WTC11 (cell line): ENCODE results near the gene ADAT2. TPM values are rescaled to one million over a fixed set of nuclear protein-coding genes. Genes with fewer than 3 reads are reported as not detected.

Experiments used
- ATAC-seq: fragments of 200-7000 bp; cut with Tn5 transposase; 2 replicates; pipeline ENCODE4 v1.10.0; 2021; ENCODE audit warnings: mild to moderate bottlenecking, moderate library complexity
- CTCF ChIA-PET: fragments of 300-600 bp; sonication (Branson Sonifier 250); formaldehyde crosslinking; loops from one replicate; lab custom pipeline; 2021; ENCODE audit warnings: antibody characterized with exemption; lab: Charles Lee
- POLR2A ChIA-PET: fragments of 350-600 bp; sonication (Branson Sonifier 250); formaldehyde crosslinking; loops from one replicate; lab custom pipeline; 2021; ENCODE audit warnings: antibody characterized with exemption; lab: Charles Lee
- DNase-seq: peaks from one replicate; pipeline ENCODE4 v3.0.0; 2021; ENCODE audit warnings: low spot score
- H3K27ac Mint-ChIP-seq: 2 replicates; pipeline ENCODE4 v1.8.0; 2021; ENCODE audit warnings: mixed read lengths
- H3K27me3 Mint-ChIP-seq: 2 replicates; pipeline ENCODE4 v1.8.0; 2021; ENCODE audit warnings: low read depth, mild to moderate bottlenecking, moderate library complexity, mixed read lengths
- H3K36me3 Mint-ChIP-seq: 2 replicates; pipeline ENCODE4 v1.8.0; 2021; ENCODE audit warnings: mixed read lengths
- H3K4me1 Mint-ChIP-seq: 2 replicates; pipeline ENCODE4 v1.8.0; 2022; ENCODE audit warnings: mixed read lengths
- H3K4me3 Mint-ChIP-seq: 2 replicates; pipeline ENCODE4 v1.8.0; 2021; ENCODE audit warnings: mild to moderate bottlenecking, moderate library complexity, mixed read lengths
- H3K9me3 Mint-ChIP-seq: 2 replicates; pipeline ENCODE4 v1.8.0; 2021; ENCODE audit warnings: mixed read lengths
- ATF1 ChIP-seq: sonication (generic); formaldehyde crosslinking; IDR thresholded peaks from 2 replicates; pipeline ENCODE4 v1.8.1; 2023; ENCODE audit warnings: mild to moderate bottlenecking, moderate library complexity, missing genetic modification reagents
- EMX1 ChIP-seq: fragments of 250-450 bp; sonication (Bioruptor Pico); IDR thresholded peaks from 2 replicates; pipeline ENCODE4 v1.8.0; 2021; ENCODE audit warnings: mild to moderate bottlenecking
- FOXK1 ChIP-seq: sonication (generic); formaldehyde crosslinking; IDR thresholded peaks from 2 replicates; pipeline ENCODE4 v1.8.0; 2022; ENCODE audit warnings: mild to moderate bottlenecking, moderate library complexity, missing genetic modification reagents
- IRF2 ChIP-seq: sonication (generic); formaldehyde crosslinking; IDR thresholded peaks from 2 replicates; pipeline ENCODE4 v1.8.0; 2022; ENCODE audit warnings: low read depth, missing genetic modification reagents, borderline replicate concordance
- SMAD4 ChIP-seq: sonication (generic); formaldehyde crosslinking; IDR thresholded peaks from 2 replicates; pipeline ENCODE4 v1.8.0; 2022; ENCODE audit warnings: mild to moderate bottlenecking, missing genetic modification reagents
- TCF7 ChIP-seq: sonication (generic); formaldehyde crosslinking; IDR thresholded peaks from 2 replicates; pipeline ENCODE4 v1.8.0; 2022; ENCODE audit warnings: mild to moderate bottlenecking, low read depth, missing genetic modification reagents, moderate library complexity
- TEAD4 ChIP-seq: sonication (generic); formaldehyde crosslinking; IDR thresholded peaks from 2 replicates; pipeline ENCODE4 v1.8.0; 2022; ENCODE audit warnings: mild to moderate bottlenecking, missing genetic modification reagents
- ZNF396 ChIP-seq: fragments of 250-450 bp; sonication (Bioruptor Pico); IDR thresholded peaks from 2 replicates; pipeline ENCODE4 v1.8.0; 2021; ENCODE audit warnings: mild to moderate bottlenecking, moderate library complexity, borderline replicate concordance
- total RNA-seq: library from RNA; stranded (reverse); gene quantifications from 3 replicates; pipeline ENCODE4 v1.2.3, GENCODE V29; 2021
- TF ChIP-seq, protein P1 (sequence below): sonication (generic); formaldehyde crosslinking; IDR thresholded peaks from 2 replicates; pipeline ENCODE4 v1.8.1; 2022; ENCODE audit warnings: mild to moderate bottlenecking, moderate library complexity, missing genetic modification reagents
- TF ChIP-seq, protein P2 (sequence below): sonication (generic); formaldehyde crosslinking; IDR thresholded peaks from 2 replicates; pipeline ENCODE4 v1.8.1; 2023; ENCODE audit warnings: mild to moderate bottlenecking, missing genetic modification reagents, moderate library complexity
- TF ChIP-seq, protein P3 (sequence below): sonication (generic); formaldehyde crosslinking; conservative IDR thresholded peaks from 2 replicates; pipeline ENCODE4 v1.8.1; 2022; ENCODE audit warnings: mild to moderate bottlenecking, missing genetic modification reagents

ADAT2 gene
- total RNA-seq, 1 experiment from 2014 or later: 13.3 TPM

DNA sequence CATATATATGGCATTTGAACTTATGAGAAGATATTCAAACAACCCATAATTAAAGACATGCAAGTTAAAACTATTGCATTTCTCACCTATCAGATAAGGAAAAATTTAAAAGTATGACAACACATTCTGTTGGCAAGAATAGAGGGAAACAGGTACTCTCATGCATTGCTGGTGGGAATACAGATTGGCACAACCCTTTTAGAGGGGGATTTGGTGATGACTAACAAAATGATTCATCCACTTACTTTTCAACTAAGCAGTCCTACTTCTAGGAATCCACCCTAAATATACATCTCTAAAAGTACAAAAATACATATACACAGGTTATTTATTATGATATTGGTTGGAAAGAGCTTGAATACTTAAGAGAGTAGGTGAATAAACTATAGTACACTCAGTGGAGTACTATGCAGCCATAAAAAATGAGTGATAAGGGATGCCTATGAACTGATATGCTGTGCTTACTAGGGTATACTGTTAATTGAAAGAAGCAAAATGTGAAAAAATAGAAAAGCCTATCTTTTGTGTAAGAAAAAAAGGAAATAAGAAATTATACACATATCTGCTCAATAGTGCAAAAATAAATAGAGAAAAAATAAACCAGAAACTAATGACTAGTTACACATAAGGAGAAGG is 42.2 kb downstream of the ADAT2 start:
- Mint-ChIP-seq H3K36me3 (no peaks in the 10 kb centered on the region), H3K9me3 (peaks cover 9% of the 10 kb centered on the region), H3K4me3 (no peak overlapping the region), H3K27ac (no peak overlapping the region), H3K4me1 (peaks cover 8% of the 10 kb centered on the region; the same call in 1 of the 2 replicates), H3K27me3 (no peaks in the 10 kb centered on the region)
- TF ChIP-seq ATF1 (CRISPR knock-in tag) (no peak), IRF2 (CRISPR knock-in tag) (no peak), EMX1 (CRISPR knock-in tag) (no peak), FOXK1 (CRISPR knock-in tag) (no peak)
- TF ChIP-seq, protein P1, sequence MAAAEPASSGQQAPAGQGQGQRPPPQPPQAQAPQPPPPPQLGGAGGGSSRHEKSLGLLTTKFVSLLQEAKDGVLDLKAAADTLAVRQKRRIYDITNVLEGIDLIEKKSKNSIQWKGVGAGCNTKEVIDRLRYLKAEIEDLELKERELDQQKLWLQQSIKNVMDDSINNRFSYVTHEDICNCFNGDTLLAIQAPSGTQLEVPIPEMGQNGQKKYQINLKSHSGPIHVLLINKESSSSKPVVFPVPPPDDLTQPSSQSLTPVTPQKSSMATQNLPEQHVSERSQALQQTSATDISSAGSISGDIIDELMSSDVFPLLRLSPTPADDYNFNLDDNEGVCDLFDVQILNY: no peak
- ChIA-PET CTCF (no interaction called here), POLR2A (no interaction called here)
- no peak for DNase-seq
- ATAC-seq: no peak

DNA sequence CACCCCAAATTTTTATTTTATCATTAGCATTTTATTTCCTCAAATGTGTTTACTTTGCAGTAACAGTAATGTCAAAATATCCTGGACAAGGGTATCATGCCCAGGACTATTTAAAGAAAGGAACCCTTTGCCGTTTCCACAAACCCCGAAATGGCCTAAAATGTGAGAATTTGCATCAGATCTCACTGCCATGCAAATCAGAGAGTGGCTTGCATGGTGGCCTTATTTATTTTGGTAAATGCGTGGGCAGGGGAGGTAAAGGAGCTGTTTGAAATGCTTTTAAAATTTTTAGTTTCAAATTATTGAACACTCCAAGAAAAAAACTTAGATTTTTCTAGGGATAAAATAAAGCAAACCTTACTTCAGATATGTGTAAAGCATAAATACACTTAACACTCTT is 43.8 kb downstream of the ADAT2 start:
- H3K27ac Mint-ChIP-seq: no peak overlapping the region
- H3K27me3 Mint-ChIP-seq: no peaks in the 10 kb centered on the region
- peaks cover 9% of the 10 kb centered on the region for H3K9me3 Mint-ChIP-seq
- ATAC-seq (no peak), DNase-seq (no peak)
- ChIA-PET CTCF (no interaction called here), POLR2A (no interaction called here)
- TF ChIP-seq SMAD4 (CRISPR knock-in tag) (no peak), ZNF396 (CRISPR knock-in tag) (no peak)
- TF ChIP-seq, protein P2, sequence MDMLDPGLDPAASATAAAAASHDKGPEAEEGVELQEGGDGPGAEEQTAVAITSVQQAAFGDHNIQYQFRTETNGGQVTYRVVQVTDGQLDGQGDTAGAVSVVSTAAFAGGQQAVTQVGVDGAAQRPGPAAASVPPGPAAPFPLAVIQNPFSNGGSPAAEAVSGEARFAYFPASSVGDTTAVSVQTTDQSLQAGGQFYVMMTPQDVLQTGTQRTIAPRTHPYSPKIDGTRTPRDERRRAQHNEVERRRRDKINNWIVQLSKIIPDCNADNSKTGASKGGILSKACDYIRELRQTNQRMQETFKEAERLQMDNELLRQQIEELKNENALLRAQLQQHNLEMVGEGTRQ (CRISPR knock-in tag): no peak
- no peak overlapping the region for H3K4me3 Mint-ChIP-seq
- peaks cover 20% of the 10 kb centered on the region for H3K4me1 Mint-ChIP-seq
- H3K36me3 Mint-ChIP-seq: no peaks in the 10 kb centered on the region

DNA sequence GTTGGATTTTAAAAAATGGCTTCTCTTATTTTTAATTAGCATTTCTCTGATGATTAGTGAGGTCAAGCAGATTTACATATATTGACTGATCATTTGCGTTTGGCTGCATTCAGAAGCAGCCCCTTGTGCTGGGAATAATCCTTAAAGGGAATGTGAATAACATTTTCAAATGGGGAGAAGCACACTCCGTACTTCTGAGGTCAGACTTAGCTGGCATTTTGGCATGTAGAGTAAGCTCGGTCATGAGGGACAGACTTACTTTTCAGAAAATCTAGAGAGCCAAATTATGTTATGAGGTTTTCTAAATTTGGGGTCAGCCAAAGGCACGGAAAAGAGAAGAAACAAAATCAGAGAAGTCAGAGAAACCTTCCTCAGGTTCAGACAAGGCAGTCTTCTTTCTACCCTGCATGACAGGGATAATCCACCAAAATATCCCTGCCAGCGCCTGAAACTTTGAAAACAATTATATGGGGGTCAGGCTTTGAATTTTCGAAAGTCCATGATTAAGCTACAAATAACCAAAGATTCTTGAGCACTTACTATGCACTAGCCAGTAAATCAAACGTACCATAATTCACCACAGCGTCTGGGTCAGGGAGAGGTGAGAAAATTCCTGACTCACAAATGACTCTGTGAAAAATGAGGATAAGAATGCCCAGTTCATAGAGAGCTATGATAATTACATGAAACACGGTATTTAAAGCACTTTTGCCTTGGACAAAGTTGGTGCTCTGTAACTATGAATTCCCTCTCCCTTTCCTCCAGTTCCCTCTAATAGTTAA is 44.9 kb downstream of the ADAT2 start:
- Mint-ChIP-seq H3K4me3 (no peak overlapping the region), H3K36me3 (no peaks in the 10 kb centered on the region), H3K27me3 (no peaks in the 10 kb centered on the region), H3K27ac (no peak overlapping the region), H3K4me1 (peaks cover 26% of the 10 kb centered on the region), H3K9me3 (peaks cover 9% of the 10 kb centered on the region)
- DNase-seq (no peak), ATAC-seq (no peak)
- POLR2A ChIA-PET: no interaction called here
- TF ChIP-seq, protein P3, sequence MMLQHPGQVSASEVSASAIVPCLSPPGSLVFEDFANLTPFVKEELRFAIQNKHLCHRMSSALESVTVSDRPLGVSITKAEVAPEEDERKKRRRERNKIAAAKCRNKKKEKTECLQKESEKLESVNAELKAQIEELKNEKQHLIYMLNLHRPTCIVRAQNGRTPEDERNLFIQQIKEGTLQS: no peak
- CTCF ChIA-PET: no interaction called here

DNA sequence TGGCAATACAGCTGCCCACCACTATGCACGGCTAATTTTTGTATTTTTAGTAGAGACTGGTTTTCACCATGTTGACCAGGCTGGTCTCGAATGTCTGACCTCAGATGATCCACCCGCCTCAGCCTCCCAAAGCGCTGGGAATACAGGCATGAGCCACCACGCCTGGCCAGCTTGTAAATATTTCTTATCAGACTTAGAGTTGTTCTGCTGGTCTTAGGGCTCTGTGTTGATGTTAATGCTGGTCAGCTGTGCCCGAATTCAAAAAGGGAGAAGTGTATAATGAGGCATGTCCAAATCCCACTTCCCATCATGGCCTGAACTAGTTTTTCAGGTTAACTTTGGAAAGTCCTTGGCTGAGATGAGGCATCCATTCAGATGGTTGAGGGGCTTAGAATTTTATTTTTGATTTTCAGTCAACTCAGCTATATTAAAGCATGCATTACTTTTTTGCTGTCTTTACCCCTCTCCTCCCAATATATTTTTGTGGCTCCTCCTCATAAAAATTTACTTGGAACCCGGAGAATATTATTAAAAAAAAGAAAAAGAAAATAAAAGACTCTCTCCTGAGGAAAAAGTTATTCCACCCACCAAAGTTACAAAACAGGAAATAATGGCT is 47.7 kb downstream of the ADAT2 start:
- Mint-ChIP-seq H3K27me3 (no peaks in the 10 kb centered on the region), H3K4me1 (peaks cover 37% of the 10 kb centered on the region), H3K9me3 (no peaks in the 10 kb centered on the region)
- no peak for DNase-seq
- TF ChIP-seq TCF7 (CRISPR knock-in tag): no peak
- TF ChIP-seq TEAD4 (CRISPR knock-in tag): no peak
- TF ChIP-seq, all 79 proteins: peak for 0
- Mint-ChIP-seq H3K36me3 (no peaks in the 10 kb centered on the region), H3K4me3 (no peak overlapping the region), H3K27ac (no peak overlapping the region)
- no peak for ATAC-seq
- CTCF ChIA-PET: interaction anchor here (1.0 to 1.1 kb wide), 2 partner anchors 24 to 244 kb away, joined by 3 to 5 read pairs; no protein-coding TSS in a partner anchor
- POLR2A ChIA-PET: no interaction called here
